H1 (cell line): ENCODE data around the gene GPHB5. TPM values are rescaled to one million over a fixed set of nuclear protein-coding genes. Genes with fewer than 3 reads are reported as not detected.

Source experiments
- CTCF ChIA-PET: fragments of 300-600 bp; sonication (Branson Sonifier 250); formaldehyde crosslinking; loops from one replicate; lab custom pipeline; 2021; ENCODE audit not compliant: partially characterized antibody; lab: Charles Lee
- POLR2A ChIA-PET: fragments of 300-600 bp; sonication (Branson Sonifier 250); formaldehyde crosslinking; loops from one replicate; lab custom pipeline; 2021; ENCODE audit warnings: inconsistent platforms; ENCODE audit not compliant: partially characterized antibody; lab: Charles Lee
- DNase-seq, 2 experiments: peaks; one replicate each; pipeline versions ENCODE4 v3.0.0 to v3.0.0-alpha.2; 2010 to 2022; ENCODE audit warnings: low spot score in 2 of 2, low read depth in 1 of 2, mixed read lengths in 1 of 2
- FAIRE-seq: peaks from 2 replicates; lab custom pipeline; 2011; peaks lifted over from hg19 to GRCh38; lab: Jason Lieb, UNC
- H2AFZ ChIP-seq: 2 replicates; pipeline ENCODE4 v1.8.1; 2012; ENCODE audit warnings: low read length, inconsistent platforms
- H2AK5ac ChIP-seq: 2 replicates; pipeline ENCODE4 v1.6.1; 2013; ENCODE audit warnings: low read depth, low read length
- H2BK120ac ChIP-seq: replicated peaks from 2 replicates; pipeline ENCODE3; 2013; ENCODE audit warnings: low read depth, low read length, inconsistent platforms
- H2BK12ac ChIP-seq: 2 replicates; pipeline ENCODE4 v1.6.1; 2013; ENCODE audit warnings: low read depth, low read length
- H2BK15ac ChIP-seq: 2 replicates; pipeline ENCODE4 v1.6.1; 2013; ENCODE audit warnings: low read length
- H2BK20ac ChIP-seq: 2 replicates; pipeline ENCODE4 v1.6.1; 2013; ENCODE audit warnings: low read length
- H2BK5ac ChIP-seq: 2 replicates; pipeline ENCODE4 v1.6.1; 2013; ENCODE audit warnings: low read depth, low read length
- H3K14ac ChIP-seq: 2 replicates; pipeline ENCODE4 v1.6.1; 2013; ENCODE audit warnings: inconsistent platforms; ENCODE audit not compliant: insufficient read length
- H3K18ac ChIP-seq: 2 replicates; pipeline ENCODE4 v1.6.1; 2013; ENCODE audit warnings: low read length; ENCODE audit errors: extremely low read depth
- H3K23ac ChIP-seq: 2 replicates; pipeline ENCODE4 v1.6.1; 2013; ENCODE audit warnings: inconsistent platforms; ENCODE audit not compliant: insufficient read length
- H3K23me2 ChIP-seq: 2 replicates; pipeline ENCODE4 v1.6.1; 2013; ENCODE audit warnings: low read depth, low read length
- H3K27ac ChIP-seq: 2 replicates; pipeline ENCODE4 v1.6.1; 2011; ENCODE audit warnings: low read depth, low read length, inconsistent platforms
- H3K27me3 ChIP-seq, 4 experiments: replicated peaks in 1 of 4; 1 replicate in 1 of 4; 2 replicates in 3 of 4; pipeline versions ENCODE4 v1.6.1 to v1.8.1; 2011 to 2013; ENCODE audit warnings: low read length in 3 of 4, mild to moderate bottlenecking in 3 of 4, inconsistent platforms in 2 of 4, mixed read lengths in 2 of 4, moderate library complexity in 1 of 4; ENCODE audit not compliant: control insufficient read depth in 3 of 4, insufficient read depth in 3 of 4; ENCODE audit errors: extremely low read depth in 1 of 4
- H3K36me3 ChIP-seq, 4 experiments: 2 replicates each; pipeline versions ENCODE4 v1.6.1 to v1.8.1; 2011 to 2013; ENCODE audit warnings: mild to moderate bottlenecking in 4 of 4, low read length in 3 of 4, moderate library complexity in 2 of 4, control low read depth in 1 of 4, inconsistent platforms in 1 of 4; ENCODE audit not compliant: insufficient read depth in 4 of 4, control insufficient read depth in 2 of 4
- H3K4ac ChIP-seq: replicated peaks from 2 replicates; pipeline ENCODE3; 2013; ENCODE audit warnings: low read length, low read depth, mixed read lengths, inconsistent platforms; ENCODE audit not compliant: insufficient read length
- H3K4me1 ChIP-seq, 4 experiments: replicated peaks in 1 of 4; 1 replicate in 1 of 4; 2 replicates in 3 of 4; pipeline versions ENCODE4 v1.6.1 to v1.8.1; 2011 to 2013; ENCODE audit warnings: low read length in 3 of 4, inconsistent platforms in 2 of 4, mixed read lengths in 1 of 4; ENCODE audit not compliant: insufficient read depth in 4 of 4, control insufficient read depth in 3 of 4
- H3K4me2 ChIP-seq, 2 experiments: 2 replicates each; pipeline versions ENCODE4 v1.6.1 to v1.8.1; 2011 to 2013; ENCODE audit warnings: low read depth in 2 of 2, low read length in 2 of 2, control low read depth in 1 of 2, inconsistent platforms in 1 of 2, mild to moderate bottlenecking in 1 of 2; ENCODE audit not compliant: insufficient read depth in 1 of 2
- H3K4me3 ChIP-seq, 4 experiments: fragments of 200-600, 300-600 bp in 1 of 4; sonication (generic), shearing (Covaris generic), sonication (Bioruptor Twin) in 1 of 4; 2 replicates each; pipeline versions ENCODE4 v1.5.1 to v1.8.1; 2011 to 2016; ENCODE audit warnings: low read length in 4 of 4, low read depth in 3 of 4, control low read depth in 2 of 4, inconsistent platforms in 2 of 4, mild to moderate bottlenecking in 2 of 4, mixed read lengths in 1 of 4, moderate library complexity in 1 of 4; ENCODE audit not compliant: insufficient read depth in 2 of 4; ENCODE audit errors: extremely low read depth in 1 of 4
- H3K56ac ChIP-seq: replicated peaks from 2 replicates; pipeline ENCODE3; 2013; ENCODE audit warnings: low read depth, mild to moderate bottlenecking, mixed read lengths, low read length, inconsistent platforms; ENCODE audit not compliant: insufficient read length
- H3K79me1 ChIP-seq: 2 replicates; pipeline ENCODE4 v1.6.1; 2013; ENCODE audit warnings: low read depth, low read length, control low read depth
- H3K79me2 ChIP-seq, 2 experiments: 2 replicates each; pipeline versions ENCODE4 v1.6.1 to v1.8.1; 2012 to 2013; ENCODE audit warnings: low read length in 2 of 2, mild to moderate bottlenecking in 2 of 2, inconsistent platforms in 1 of 2; ENCODE audit not compliant: insufficient read depth in 2 of 2, control insufficient read depth in 1 of 2
- H3K9ac ChIP-seq, 4 experiments: replicated peaks in 1 of 4; 1 replicate in 1 of 4; 2 replicates in 3 of 4; pipeline versions ENCODE4 v1.6.1 to v1.8.1; 2011 to 2013; ENCODE audit warnings: low read depth in 3 of 4, low read length in 3 of 4, control low read depth in 2 of 4, mild to moderate bottlenecking in 2 of 4, moderate library complexity in 2 of 4, inconsistent platforms in 1 of 4; ENCODE audit errors: extremely low read depth in 1 of 4
- H3K9me3 ChIP-seq, 2 experiments: 2 replicates each; pipeline versions ENCODE4 v1.6.1 to v1.8.1; 2012 to 2013; ENCODE audit warnings: mild to moderate bottlenecking in 2 of 2, moderate library complexity in 2 of 2, control low read depth in 1 of 2, inconsistent platforms in 1 of 2, low read depth in 1 of 2, low read length in 1 of 2, mixed read lengths in 1 of 2; ENCODE audit not compliant: insufficient read depth in 2 of 2
- H4K20me1 ChIP-seq, 2 experiments: replicated peaks in 1 of 2; 2 replicates each; pipeline versions ENCODE3 to v1.8.1; 2011 to 2013; ENCODE audit warnings: inconsistent platforms in 2 of 2, low read length in 2 of 2, mild to moderate bottlenecking in 1 of 2; ENCODE audit not compliant: insufficient read depth in 2 of 2, control insufficient read depth in 1 of 2
- H4K5ac ChIP-seq: 2 replicates; pipeline ENCODE4 v1.6.1; 2013; ENCODE audit warnings: low read length, low read depth, mixed read lengths, inconsistent platforms; ENCODE audit not compliant: insufficient read length
- H4K8ac ChIP-seq: 2 replicates; pipeline ENCODE4 v1.8.0; 2013; ENCODE audit warnings: mild to moderate bottlenecking, moderate library complexity, low read length, inconsistent platforms; ENCODE audit not compliant: insufficient read depth; ENCODE audit errors: extremely low read depth
- H4K91ac ChIP-seq: replicated peaks from 2 replicates; pipeline ENCODE3; 2013; ENCODE audit warnings: low read length, mixed read lengths, inconsistent platforms; ENCODE audit not compliant: insufficient read length
- BRCA1 ChIP-seq: IDR thresholded peaks from 2 replicates; pipeline ENCODE4 v1.6.1; 2012; ENCODE audit warnings: low read depth, low read length, improper control_type of control experiment
- CBX5 ChIP-seq: fragments of 300-800, 300-1000 bp; sonication (generic); IDR thresholded peaks from 2 replicates; pipeline ENCODE4 v1.7.1; 2016; ENCODE audit warnings: antibody characterized with exemption, low read length, low read depth
- CBX8 ChIP-seq: fragments of 300-800, 300-1000 bp; sonication (generic); IDR thresholded peaks from 2 replicates; pipeline ENCODE4 v1.7.1; 2016; ENCODE audit warnings: low read depth, low read length, borderline replicate concordance
- CTBP2 ChIP-seq: IDR thresholded peaks from 2 replicates; pipeline ENCODE4 v1.7.0; 2011; ENCODE audit warnings: borderline replicate concordance, mild to moderate bottlenecking, moderate library complexity, mixed read lengths, low read length; ENCODE audit not compliant: insufficient read depth, insufficient read length
- GABPA ChIP-seq: IDR thresholded peaks from 2 replicates; pipeline ENCODE4 v1.6.1; 2011; ENCODE audit warnings: mild to moderate bottlenecking, low read length, moderate library complexity, borderline replicate concordance; ENCODE audit not compliant: insufficient read depth
- NANOG ChIP-seq: IDR thresholded peaks from 2 replicates; pipeline ENCODE4 v1.6.1; 2011; ENCODE audit warnings: low read length, low read depth, mild to moderate bottlenecking, inconsistent platforms; ENCODE audit not compliant: insufficient read depth, poor library complexity, severe bottlenecking
- POU5F1 ChIP-seq: IDR thresholded peaks from 2 replicates; pipeline ENCODE4 v1.6.1; 2011; ENCODE audit warnings: low read depth, mild to moderate bottlenecking, low read length, moderate library complexity
- RAD21 ChIP-seq, 2 experiments: IDR thresholded peaks in 1 of 2; conservative IDR thresholded peaks in 1 of 2; 2 replicates each; pipeline ENCODE4 v1.6.1; 2011; ENCODE audit warnings: low read depth in 2 of 2, low read length in 2 of 2, improper control_type of control experiment in 1 of 2, inconsistent platforms in 1 of 2, mild to moderate bottlenecking in 1 of 2, moderate library complexity in 1 of 2
- SAP30 ChIP-seq: fragments of 300-600 bp; sonication (generic); IDR thresholded peaks from 2 replicates; pipeline ENCODE4 v1.7.1; 2012; ENCODE audit warnings: low read length, moderate library complexity, mild to moderate bottlenecking, inconsistent platforms; ENCODE audit not compliant: insufficient read depth, insufficient replicate concordance
- TAF1 ChIP-seq: IDR thresholded peaks from 2 replicates; pipeline ENCODE4 v1.6.1; 2011; ENCODE audit warnings: mild to moderate bottlenecking, low read depth, low read length
- TAF7 ChIP-seq: optimal IDR thresholded peaks from 2 replicates; pipeline ENCODE3; 2011; ENCODE audit warnings: low read depth, mild to moderate bottlenecking, inconsistent platforms, low read length, moderate library complexity, borderline replicate concordance
- TCF12 ChIP-seq: IDR thresholded peaks from 2 replicates; pipeline ENCODE4 v1.6.1; 2011; ENCODE audit warnings: low read depth, mild to moderate bottlenecking, low read length
- TEAD4 ChIP-seq: IDR thresholded peaks from 2 replicates; pipeline ENCODE4 v1.6.1; 2012; ENCODE audit warnings: low read depth, low read length, inconsistent platforms, mixed read lengths
- WGBS, 2 experiments: shearing (Covaris generic) in 1 of 2; methylation state at CpG; one replicate each; pipeline versions ENCODE4 v1.1.6 to v1.1.7; 2013 to 2015; ENCODE audit warnings: low lambda C conversion rate in 2 of 2, mixed read lengths in 2 of 2, inconsistent platforms in 1 of 2, low coverage in 1 of 2, missing lambda C conversion rate in 1 of 2; ENCODE audit not compliant: insufficient replicate concordance in 2 of 2, insufficient coverage in 1 of 2, insufficient read length in 1 of 2; ENCODE audit errors: extremely low coverage in 1 of 2, missing lambda C conversion rate in 1 of 2; 5-methylcytosine and 5-hydroxymethylcytosine counted together
- polyA plus RNA-seq, 7 experiments: library from polyadenylated mRNA; depleted of rRNA in 3 of 7; stranded (reverse) in 5 of 7; unstranded in 2 of 7; fragments of >200 nt in 5 of 7; fragments of 200-250 nt in 2 of 7; gene quantifications; 1 replicate in 5 of 7; 2 replicates in 1 of 7; 4 replicates in 1 of 7; pipeline versions ENCODE4 v1.2.1 to v1.2.3, GENCODE V29; 2011 to 2013; ENCODE audit warnings: missing spikeins in 2 of 7, mixed read lengths in 2 of 7
- total RNA-seq: library from RNA; stranded (reverse); fragmentation: NEBNext Ultra II Directional; extraction: Animal tissue kit (Norgen Biotek cat#: 25700); gene quantifications from 2 replicates; pipeline ENCODE4 v1.2.1, GENCODE V29; 2021

The GPHB5 gene
- total and polyA plus RNA-seq, 2 of the 8 experiments (the other 6 are each of a cell fraction or from before 2014, with no cell fraction given) = not detected

- POLR2A ChIA-PET = no interaction called here
- Histone ChIP-seq H3K4ac (no peak overlapping the region), H3K27ac (no peak overlapping the region), H3K23ac (no peak overlapping the region), H3K4me3 (no peak overlapping the region), H2BK12ac (no peak overlapping the region), H2AK5ac (no peak overlapping the region), H3K27me3 (no peaks in the 10 kb centered on the region), H3K4me2 (no peak overlapping the region), H4K91ac (no peak overlapping the region), H3K56ac (no peak overlapping the region), H3K18ac (no peak overlapping the region), H4K20me1 (no peaks in the 10 kb centered on the region), H3K36me3 (no peaks in the 10 kb centered on the region), H2BK120ac (no peak overlapping the region), H2BK20ac (no peak overlapping the region), H2BK5ac (no peak overlapping the region), H4K8ac (no peak overlapping the region), H3K79me1 (no peaks in the 10 kb centered on the region), H3K9me3 (no peaks in the 10 kb centered on the region), H2AFZ (no peak overlapping the region), H4K5ac (no peak overlapping the region), H2BK15ac (no peak overlapping the region), H3K79me2 (no peaks in the 10 kb centered on the region), H3K23me2 (no peaks in the 10 kb centered on the region), H3K9ac (no peak overlapping the region), H3K4me1 (no peaks in the 10 kb centered on the region), H3K14ac (no peak overlapping the region)
- CTCF ChIA-PET = no interaction called here
- no peak for DNase-seq
- no peak for FAIRE-seq
- 91% methylated on average over 3 of the region's 3 CpGs; no CpG with 5 or more reads in 1 of the 2 experiments for WGBS, 2 experiments
- TF ChIP-seq NANOG (no peak), GABPA (no peak), RAD21 (IDR thresholded peaks at IDR 0.05 in 1 of 2, conservative IDR thresholded peaks at IDR 0.05 in 1 of 2; ENCODE audit: low read depth in 2 of 2, low read length in 2 of 2) (no peak), POU5F1 (no peak), TAF7 (no peak), SAP30 (no peak), BRCA1 (no peak), TEAD4 (no peak), TAF1 (no peak), CBX8 (no peak), CTBP2 (no peak), TCF12 (no peak), CBX5 (no peak)
Measured at GRCh38 chr14:63345826-63346225, 27.1 kb upstream of the GPHB5 start.
